Measurements from ENCODE around the gene MYNN.
"Not testable (repeated sequence)": the region's sequence is repeated elsewhere in the genome, so short reads cannot be mapped to it uniquely, and the experiment has no call there.

MYNN gene
- total RNA-seq: 46.8 to 47.5 reads per million in 2 experiments

DNA sequence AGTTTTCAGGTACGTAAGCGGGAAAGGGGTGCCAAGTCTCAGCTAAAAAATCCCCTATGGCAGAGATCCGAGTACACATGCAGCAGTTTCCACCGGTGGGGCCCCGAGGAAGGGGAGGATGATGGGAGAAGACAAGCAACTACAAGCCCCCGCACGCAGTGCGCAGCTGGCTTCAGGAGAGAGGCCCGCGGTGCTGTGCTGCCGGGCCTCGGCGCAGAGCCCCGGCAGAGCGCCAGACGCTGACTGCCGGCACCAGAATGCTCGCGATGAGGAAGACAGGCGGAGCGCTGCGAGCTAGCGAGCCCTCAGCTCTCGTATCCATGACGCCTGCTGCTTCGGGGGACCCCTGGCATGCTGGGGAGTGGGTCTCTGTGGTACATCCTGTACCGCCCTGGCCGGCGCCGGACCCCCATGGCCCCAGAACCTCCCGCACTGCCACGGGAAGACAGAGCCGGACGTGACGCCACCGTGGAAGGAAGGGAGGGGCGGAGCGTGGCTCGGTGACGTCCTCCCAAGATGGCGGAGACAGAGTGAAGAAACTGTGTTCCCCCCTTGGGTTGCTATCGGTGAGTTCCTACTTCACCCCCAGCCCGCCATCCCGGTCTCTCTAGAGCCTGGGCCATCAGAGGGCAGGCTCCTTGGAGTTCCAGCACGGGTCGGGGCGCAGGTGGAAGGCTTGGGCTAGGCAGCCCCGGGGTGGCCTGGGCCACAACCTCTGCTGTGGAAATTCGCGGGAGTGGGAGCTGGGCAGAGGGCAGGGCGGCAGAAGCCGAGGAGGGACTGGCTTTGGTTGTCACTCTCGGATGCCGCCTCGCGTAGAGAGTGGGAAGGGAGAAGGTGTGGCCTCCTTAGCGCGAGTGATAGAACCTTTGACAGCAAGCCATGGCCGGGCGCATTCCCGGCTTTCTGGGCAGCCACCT lies at the start of gene MYNN:
MYNN (plus strand) TSS at position 500 of the 920 bp plus-strand sequence. CDS start 900 bp downstream, outside the sequence.
- DNase-seq (ENCODE audit: low read depth): peak; percentile 86

DNA sequence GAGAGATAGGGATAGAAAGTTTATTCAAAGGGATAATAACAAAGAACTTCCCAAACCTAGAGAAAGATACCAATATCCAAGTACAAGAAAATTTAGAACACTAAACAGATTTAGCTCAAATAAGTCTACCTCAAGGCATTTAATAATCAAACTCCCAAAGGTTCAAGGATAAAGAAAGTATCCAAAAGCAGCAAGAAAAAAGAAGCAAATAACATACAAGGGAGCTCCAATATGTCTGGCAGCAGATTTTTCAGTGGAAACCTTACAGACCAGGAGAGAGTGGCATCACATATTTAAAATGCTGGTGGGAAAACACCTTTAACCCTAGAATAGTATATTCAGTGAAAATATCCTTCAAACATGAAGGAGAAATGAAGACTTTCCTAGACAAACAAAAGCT lies 41.3 kb upstream of the MYNN start:
- not testable (repeated sequence) for DNase-seq (ENCODE audit: low read depth)

DNA sequence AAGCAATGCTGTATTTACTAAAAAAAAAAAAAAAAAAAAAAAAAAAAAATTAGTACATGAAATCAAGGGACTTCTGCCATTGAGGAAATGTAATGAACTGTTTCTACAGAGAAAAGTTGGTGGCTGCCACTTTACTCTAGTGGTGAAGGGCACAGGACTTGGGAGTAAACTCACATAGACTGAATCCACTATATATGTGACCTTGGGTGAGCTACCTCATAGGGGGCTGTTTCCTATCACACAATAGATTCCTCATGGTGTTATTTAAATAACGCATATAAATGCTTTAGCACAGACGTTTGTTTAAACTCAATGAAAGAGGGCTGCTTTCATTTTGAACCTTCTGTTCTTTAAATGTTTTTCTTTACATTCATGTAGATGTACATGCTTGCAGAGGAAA lies 34.1 kb upstream of the MYNN start:
- no peak for DNase-seq (ENCODE audit: low read depth)

DNA sequence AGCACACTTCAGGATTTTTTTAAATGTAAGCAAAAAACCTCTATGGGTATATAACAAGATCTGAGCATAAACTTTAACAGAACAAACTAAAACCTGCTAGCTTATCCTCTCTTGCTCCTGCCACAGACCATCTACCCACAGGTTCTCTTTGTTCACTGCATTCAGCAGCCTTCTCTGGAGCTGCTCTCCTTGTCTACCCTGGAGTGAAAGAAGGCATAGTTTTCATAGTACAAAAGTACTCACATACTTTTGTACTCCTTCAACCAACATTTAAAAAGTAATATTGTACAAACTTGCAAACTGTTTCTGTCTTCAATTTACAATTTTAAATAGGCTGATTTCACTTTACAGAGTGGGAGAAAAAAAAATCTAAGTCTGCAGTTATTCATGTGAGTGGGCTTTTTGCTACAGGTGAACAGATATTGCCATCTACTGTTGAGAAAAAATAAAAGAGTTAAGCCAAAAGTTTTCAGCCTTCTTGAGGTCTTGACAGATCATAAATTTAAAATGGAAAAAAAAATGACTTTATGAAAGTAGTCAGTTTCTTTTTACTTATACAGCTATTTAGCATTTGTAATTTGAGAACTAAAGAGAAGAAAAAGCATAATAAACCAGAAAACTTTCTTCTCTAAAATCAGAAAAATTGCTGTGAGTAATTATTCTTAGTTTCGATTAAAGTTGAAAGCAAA lies 28.7 kb upstream of the MYNN start:
- DNase-seq (ENCODE audit: low read depth): no peak

GRCh38 chr3:169746924-169747323 lies 26.3 kb upstream of the MYNN start:
- DNase-seq (ENCODE audit: low read depth): no peak

DNA sequence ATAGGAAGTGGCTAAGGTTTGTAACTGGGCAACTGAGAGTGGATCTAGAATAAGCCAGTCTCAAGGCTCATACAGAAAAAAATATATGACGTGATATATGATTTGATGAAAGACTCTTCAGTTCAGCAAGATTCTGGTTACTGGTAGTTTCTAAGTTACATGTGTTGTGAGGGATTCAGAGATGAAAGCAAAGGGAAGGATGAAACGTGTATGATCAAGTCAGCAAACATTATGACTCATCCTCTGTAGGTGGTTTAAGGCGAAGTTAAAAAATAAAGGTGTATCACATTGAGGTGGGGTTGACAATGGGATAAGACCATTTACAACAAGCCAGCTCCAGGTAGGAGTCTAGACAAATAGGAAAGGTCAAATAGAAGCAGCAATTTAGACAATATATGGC lies 24.5 kb upstream of the MYNN start:
- DNase-seq (ENCODE audit: low read depth): no peak

GRCh38 chr3:169750665-169751064 lies 22.5 kb upstream of the MYNN start:
- no peak for DNase-seq (ENCODE audit: low read depth)

DNA sequence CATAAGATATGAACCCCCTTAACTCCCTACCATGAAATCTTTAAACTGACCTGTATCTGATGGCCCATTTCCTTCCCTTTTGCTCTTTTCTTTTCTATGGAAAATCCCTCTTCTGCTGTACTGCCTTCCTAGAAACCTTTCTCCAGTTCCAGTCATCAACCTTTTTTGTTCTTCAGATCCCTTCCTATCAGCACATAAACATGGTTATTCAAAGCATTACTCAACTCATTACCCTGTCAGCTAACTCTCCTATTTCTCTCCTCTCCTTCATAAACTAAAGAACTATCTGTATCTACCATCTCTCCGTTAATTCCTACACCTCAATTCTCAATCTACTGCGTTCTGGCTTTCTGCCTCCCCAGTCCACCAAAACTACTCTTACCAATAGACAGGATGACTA lies 21.3 kb upstream of the MYNN start:
- DNase-seq (ENCODE audit: low read depth): no peak

- no peak for DNase-seq (ENCODE audit: low read depth)
Measured at GRCh38 chr3:169754711-169755110, 18.5 kb upstream of the MYNN start.

- DNase-seq (ENCODE audit: low read depth): no peak
Measured at GRCh38 chr3:169755488-169755887, 17.7 kb upstream of the MYNN start.

DNA sequence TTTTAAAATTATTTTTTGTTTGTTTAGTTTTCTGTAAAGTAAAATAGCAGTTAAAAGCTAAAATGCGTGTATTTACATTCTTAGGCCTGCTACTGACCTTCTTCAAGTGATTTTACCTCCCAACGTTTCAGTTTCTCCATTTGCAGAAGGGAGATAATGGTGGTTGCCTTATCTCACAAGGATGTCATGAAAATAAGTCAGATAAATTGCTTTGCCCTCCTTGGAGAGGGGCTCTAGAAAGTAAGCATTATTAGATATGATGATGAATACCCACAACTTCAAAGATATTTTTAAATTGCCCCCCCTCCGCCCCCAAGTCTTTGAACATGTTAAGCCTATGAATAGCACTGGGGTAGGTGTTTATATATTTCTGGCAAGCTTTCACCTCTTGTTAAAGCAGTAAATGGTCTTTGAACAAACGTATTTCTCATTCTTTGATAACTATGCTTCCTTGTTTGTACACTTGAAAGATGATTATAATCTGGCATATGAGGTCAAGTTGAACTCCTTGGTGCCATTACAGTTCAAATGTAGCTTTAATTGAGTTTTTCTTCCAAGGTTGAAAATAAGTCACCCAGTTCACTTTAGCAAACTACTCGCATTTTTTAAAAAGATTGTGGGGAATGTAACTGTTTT lies 14.7 kb upstream of the MYNN start:
- DNase-seq (ENCODE audit: low read depth): no peak

GRCh38 chr3:169759256-169759655 lies 13.9 kb upstream of the MYNN start:
- DNase-seq (ENCODE audit: low read depth): no peak

DNA sequence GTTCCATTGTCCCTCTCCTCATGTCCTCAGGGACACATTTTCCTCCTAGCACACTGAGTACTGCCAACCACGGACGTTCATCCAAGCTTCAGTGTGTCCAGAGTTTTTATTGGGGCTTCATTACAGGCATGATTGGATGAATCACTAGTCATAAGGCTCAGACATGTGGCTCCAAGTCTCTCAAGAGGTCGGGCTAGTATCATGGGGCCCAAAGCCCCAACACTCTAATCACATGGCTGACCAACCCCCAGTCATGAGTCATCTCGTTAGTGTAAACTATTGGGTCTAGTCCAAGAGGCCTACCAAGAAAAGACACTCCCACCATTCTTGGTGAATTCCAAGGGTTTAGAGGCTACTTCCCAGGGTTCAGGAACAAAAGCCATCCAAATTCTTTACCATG lies 12.7 kb upstream of the MYNN start:
- no peak for DNase-seq (ENCODE audit: low read depth)

- DNase-seq (ENCODE audit: low read depth): peak; percentile 33
Measured at GRCh38 chr3:169764312-169764881, 8.8 kb upstream of the MYNN start.

DNA sequence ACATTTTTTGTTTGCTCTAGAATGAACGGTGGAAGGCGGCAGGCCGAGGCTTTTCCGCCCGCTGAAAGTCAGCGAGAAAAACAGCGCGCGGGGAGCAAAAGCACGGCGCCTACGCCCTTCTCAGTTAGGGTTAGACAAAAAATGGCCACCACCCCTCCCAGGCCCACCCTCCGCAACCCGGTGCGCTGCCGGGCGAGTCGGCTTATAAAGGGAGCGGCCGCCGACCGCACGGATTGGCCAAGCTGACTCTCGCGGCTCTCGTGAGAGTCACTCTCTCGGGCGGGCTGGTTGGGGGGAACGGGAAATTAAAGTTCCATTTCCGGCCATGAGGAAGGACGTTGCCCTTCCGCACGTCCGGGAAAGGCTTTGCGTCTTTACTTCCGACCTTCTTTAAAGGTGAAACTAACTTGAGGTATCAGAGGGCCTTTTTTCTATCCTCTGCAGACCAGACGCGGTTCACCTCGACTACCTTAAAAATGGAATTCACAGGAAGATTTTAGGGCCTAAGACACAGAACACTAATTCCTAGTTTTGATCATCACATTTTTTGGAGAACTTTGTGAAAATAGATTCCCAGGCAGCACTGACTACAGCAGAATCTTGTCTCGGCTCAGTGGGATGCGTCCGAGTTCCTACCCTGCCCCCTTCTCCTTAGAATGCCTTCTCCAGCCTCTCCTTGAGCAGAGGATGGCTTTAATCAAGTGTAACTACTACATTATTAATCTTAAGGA lies 8.1 kb upstream of the MYNN start, which contains the start of gene TERC:
TERC (minus strand) TSS at position 179 of the 731 bp plus-strand sequence.
- DNase-seq (ENCODE audit: low read depth): peak; percentile 88

DNA sequence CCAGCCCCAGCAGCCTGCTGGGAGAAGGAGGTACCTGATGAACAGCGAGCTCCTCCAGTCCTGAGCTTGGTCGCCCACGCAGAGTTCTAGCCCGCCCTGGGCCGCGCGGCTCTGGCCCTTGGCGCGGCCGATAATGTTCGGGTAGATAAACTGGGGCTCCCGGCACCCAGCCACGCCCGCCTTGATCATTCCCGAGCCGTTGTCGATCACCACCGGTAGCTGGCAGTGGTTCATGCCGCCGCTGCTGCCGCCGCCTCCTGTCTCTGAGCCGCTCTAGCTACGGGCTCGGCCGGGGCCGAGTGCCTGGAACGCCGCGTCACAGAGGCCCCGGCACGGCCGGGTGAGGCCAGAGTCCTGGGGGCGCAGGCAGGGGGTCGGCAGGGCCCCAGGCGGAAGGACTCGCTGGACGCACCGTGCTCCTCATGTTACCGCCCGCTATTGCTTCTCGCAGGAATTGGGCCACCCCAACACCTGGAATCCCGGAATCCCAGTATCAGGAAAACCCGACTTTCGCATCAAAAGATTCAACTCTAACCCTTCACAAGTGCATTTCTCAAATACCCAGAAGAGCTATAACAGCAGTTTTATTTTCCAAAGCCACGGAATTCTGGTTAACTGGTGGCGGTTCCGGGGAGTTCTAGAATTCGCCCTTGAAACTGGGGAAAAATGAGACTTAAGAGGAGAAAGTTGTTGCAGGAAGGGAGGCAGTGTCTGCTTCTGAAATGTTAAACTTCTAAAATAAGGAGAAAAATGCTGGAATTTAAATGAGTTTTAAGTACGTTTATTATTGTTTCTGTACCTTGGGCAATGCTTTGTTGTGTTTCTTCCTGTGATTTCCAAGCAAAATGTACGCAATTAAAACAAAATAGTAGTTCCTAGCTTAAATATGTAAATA lies 3.7 kb upstream of the MYNN start, which contains the start of gene ACTRT3:
ACTRT3 (minus strand) TSS at position 275 of the 895 bp plus-strand sequence; CDS start at position 234, 41 bp downstream.
- DNase-seq (ENCODE audit: low read depth): peak; percentile 38

DNA sequence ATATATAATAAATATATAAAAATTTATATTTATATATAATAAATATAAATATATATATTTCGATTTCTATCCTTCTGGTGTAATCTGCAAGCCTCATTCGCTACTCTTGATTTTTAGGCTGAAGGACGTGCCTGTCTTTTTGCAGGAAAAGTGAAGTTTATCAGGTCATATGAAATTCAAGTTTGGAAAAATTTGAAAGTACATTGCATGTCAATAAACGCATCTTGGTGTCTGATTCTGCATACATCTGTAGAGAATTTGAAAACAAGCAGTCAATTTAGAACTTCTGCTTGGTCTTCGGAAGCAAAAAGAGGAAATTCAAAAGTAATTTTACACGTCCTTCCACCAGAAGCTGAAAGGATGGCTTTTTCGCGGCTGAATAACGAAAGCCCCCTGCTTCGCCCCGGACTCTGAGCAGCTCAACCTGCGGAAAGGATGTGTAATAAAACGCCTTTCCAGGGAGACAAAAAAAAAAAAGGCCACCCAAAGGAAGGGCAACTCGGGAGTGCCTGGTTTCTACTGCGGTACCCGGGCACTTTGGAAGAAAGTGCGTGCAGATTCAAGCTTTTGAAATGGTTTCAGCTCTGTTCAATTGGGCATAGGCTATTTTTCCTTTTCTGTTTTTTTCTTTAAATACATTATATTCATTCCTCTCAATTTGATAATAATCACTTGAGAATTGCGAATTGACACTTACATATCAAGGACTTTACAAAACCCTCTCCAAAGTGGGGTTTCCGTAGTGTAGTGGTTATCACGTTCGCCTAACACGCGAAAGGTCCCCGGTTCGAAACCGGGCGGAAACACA lies 1.5 kb upstream of the MYNN start:
- peak; percentile 45 for DNase-seq (ENCODE audit: low read depth)

DNA sequence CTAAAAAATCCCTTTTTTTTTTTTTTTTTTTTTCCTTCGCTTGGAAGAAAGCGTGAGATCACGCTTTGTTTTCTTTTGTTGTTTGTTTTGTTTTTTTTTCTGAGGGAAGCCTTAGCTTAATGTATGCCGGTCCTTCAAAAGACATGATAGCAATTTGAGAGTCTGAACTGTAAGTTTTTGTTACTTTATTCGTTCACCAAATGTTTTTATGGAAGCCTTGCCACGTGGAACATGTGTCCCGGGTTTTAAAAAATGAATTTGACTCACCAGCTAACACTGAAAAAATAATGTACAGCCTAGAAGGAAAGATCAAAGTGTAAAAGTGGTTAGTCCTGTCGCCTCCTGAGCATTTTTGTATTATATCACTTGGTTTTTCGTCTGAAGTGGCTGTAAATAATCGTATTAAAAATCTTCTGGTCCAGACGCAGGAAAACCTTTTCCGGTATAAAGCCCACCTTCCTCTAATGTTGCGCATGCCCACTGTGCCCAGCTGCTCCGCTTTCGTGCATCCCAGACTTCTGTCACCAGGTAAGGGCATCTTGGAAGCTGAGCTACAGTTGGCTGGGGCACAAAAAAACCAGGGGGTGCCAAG lies 795 bp upstream of the MYNN start:
- no peak for DNase-seq (ENCODE audit: low read depth)

DNA sequence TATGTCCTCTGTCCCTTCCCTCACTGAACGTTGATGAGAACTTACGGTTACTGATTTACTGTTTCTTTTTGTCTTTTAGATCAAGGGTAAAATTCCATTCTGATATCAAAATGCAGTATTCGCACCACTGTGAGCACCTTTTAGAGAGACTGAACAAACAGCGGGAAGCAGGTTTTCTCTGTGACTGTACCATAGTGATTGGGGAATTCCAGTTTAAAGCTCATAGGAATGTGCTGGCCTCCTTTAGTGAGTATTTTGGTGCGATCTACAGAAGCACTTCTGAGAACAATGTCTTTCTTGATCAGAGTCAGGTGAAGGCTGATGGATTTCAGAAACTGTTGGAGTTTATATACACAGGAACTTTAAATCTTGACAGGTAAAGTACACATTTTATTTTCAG lies 990 bp downstream of the MYNN start:
- no peak for DNase-seq (ENCODE audit: low read depth)
